ENCODE measurements around the gene ZMYM1.
"Not testable (repeated sequence)": the region's sequence is repeated elsewhere in the genome, so short reads cannot be mapped to it uniquely, and the experiment has no call there.

The ZMYM1 gene

DNA sequence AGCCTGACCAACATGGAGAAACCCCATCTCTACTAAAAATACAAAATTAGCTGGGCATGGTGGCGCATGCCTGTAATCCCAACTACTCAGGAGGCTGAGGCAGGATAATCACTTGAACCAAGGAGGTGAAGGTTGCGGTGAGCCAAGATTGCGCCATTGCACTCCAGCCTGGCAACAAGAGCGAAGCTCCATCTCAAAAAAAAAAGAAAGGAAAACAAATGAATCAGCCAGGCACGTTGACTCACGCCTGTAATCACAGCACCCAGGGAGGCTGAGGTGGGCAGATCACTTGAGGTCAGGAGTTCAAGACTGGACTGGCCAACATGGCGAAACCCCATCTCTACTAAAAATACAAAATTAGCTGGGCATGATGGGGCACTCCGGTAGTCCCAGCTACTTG is 2.8 kb upstream of the ZMYM1 start:
- DNase-seq (ENCODE audit: low read depth) = peak; percentile 87

- DNase-seq (ENCODE audit: low read depth) = no peak
These were observed 1.1 kb downstream of the ZMYM1 start for GRCh38 chr1:35080171-35080854.

DNA sequence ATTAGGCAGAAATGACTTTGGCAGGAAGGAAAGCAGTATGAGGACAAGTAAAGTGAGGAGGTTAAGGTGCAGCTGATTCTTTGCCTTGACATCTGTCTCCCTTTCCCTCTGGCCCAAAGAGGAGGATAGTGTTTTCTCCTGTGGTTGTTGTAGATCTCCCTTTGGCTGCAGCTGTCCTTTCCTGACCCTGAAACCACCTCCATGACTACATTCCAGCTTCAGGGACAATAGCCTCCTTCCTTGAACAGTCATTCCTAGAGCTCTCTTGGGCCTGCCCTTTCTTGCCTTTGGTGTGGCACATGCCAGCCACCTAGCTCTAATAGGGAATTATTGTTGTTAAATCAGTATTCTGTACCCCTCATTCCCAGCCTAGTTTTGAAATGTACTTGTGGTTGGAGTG is 6.2 kb downstream of the ZMYM1 start:
- no peak for DNase-seq (ENCODE audit: low read depth)

- DNase-seq (ENCODE audit: low read depth) = peak; percentile 44
These were observed 18.0 kb downstream of the ZMYM1 start for GRCh38 chr1:35097224-35097623.

GRCh38 chr1:35111106-35111505 is 31.9 kb downstream of the ZMYM1 start:
- peak; percentile 89 for DNase-seq (ENCODE audit: low read depth)

DNA sequence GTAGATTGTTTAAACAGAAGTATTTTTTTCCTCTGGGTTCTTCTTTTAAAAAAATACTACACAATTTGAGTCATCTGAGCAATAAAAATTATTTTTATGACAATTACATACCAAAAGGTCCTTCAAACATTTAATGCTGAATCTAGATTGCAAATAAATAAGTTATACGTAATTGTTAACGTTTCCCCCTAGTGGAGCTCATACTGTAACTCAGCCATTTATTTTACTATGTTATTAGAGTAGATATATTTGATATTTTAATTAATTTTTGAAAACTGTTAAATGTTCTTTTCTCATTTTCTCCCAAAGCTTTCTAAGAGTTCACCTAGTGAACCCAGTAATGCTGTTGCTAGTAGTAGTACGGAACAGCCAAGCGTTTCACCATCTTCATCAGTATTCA is 33.5 kb downstream of the ZMYM1 start:
- DNase-seq (ENCODE audit: low read depth) = peak; percentile 13

DNA sequence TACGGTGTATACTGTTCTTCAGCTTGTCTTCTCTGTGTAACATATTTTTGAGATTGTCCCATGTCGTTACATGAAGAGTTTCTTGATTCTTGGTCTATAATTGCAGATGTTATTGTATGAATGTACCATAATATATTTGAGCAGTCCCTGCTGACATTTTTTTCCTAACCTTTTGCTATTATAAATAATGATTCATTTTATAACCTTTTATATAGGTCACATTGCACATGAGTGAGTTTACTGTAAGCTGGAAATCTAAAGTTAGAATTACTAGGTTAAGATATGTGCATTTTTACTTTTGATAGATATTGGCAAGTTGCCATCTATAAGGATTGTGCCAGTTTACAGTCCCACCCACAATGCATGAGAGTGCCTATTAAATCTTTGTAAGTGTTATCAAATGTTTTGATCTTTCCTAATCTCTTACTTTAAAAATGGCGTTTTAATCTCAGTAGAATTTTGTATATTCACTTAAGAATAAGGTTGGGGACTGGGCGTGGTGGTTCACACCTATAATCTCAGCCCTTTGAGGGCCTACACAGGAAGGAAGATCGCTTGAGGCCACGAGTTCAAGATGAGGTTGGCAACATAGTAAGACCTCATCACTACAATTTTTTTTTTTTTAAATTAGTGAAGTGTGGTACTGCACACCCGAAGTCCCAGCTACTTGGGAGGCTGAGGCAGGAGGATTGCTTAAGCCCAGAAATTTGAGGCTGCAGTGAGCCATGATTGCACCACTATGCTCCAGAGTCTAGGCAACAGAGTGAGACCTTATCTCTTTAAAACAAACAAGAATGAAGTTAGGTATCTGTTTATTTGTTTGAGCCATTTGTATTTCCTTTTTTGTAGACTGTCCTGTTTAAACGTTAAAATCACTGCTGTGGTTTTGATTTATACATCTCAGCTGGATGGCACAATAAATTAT is 36.5 kb downstream of the ZMYM1 start:
- DNase-seq (ENCODE audit: low read depth) = peak; percentile 8

- peak; percentile 26 for DNase-seq (ENCODE audit: low read depth)
These were observed 41.4 kb downstream of the ZMYM1 start for GRCh38 chr1:35120458-35121133.

DNA sequence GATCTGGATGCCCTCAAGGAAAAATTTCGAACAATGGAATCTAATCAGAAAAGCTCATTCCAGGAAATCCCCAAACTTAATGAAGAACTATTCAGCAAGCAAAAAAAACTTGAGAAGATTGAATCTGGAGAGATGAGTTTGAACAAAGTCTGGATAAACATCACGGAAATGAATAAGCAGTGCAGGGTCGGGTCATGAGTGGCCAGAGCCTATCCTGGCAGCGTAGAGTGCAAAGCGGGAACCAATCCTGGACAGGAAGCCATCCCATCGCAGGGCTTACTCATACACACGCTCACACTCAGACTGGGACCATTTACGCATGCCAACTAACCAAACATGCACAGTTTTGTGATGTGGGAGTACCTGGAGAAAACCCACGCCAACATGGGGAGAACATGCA is 43.1 kb downstream of the ZMYM1 start:
- DNase-seq (ENCODE audit: low read depth) = peak; percentile 18

DNA sequence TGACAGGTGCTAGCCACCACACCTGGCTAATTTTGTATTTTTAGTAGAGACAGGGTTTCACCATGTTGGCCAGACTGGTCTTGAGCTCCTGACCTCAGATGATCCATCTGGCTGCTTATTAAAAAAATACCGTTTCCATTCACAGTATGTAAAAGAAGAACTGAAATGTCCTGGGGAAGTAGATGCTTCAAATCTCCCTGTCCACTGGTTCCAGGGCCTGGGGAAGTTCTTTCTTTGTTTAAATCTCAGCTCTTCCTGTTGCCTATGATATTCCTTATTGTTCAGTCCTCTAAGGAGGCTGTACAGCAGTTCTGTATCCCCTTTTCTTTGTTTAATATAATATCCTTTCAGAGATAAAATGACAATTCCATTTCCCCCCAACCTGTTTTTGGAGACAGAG is 47.4 kb downstream of the ZMYM1 start:
- no peak for DNase-seq (ENCODE audit: low read depth)

DNA sequence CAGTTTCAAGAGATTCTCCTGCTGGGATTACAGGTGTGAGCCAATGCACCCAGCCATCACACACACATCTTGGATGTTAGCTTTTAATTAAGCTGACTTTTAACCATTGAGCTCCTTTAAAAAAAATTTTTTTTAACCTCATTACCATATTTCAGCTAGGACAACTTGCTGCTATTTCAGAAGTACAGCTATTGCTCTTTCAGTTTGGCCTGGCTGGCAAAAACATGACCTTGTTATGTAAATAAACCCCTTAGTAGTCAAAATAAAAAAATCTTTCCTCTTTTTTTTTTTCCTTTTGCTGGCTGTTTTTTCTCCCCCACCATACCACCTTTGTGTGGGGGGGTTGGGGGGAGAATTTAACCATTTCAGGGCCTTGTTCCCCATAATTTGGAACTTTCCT is 49.9 kb downstream of the ZMYM1 start:
- DNase-seq (ENCODE audit: low read depth) = no peak

DNA sequence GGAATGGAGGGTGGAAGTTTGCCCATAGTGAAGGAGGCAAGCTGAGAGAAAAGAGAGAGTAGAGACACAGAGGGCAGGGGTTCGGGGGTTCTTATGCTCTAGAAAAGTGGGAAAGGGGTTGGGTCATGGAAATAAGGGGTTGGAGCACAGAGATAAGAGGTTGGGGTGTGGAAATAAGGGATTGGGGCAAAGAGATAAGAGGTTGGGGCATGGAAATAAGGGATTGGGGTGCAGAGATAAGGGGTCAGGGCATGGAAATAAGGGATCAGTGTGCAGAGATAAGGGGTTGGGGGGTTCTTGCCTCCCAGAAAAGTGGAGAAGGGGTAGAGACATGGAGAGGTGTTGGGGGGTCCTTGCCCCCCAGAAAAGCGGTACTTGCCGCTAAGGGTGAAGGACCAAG is 57.6 kb downstream of the ZMYM1 start:
- DNase-seq (ENCODE audit: low read depth) = no peak

- not testable (repeated sequence) for DNase-seq (ENCODE audit: low read depth)
These were observed 58.4 kb downstream of the ZMYM1 start for GRCh38 chr1:35137590-35137989.

GRCh38 chr1:35142294-35142693 is 63.1 kb downstream of the ZMYM1 start:
- not testable (repeated sequence) for DNase-seq (ENCODE audit: low read depth)

GRCh38 chr1:35142728-35143127 is 63.5 kb downstream of the ZMYM1 start:
- not testable (repeated sequence) for DNase-seq (ENCODE audit: low read depth)

DNA sequence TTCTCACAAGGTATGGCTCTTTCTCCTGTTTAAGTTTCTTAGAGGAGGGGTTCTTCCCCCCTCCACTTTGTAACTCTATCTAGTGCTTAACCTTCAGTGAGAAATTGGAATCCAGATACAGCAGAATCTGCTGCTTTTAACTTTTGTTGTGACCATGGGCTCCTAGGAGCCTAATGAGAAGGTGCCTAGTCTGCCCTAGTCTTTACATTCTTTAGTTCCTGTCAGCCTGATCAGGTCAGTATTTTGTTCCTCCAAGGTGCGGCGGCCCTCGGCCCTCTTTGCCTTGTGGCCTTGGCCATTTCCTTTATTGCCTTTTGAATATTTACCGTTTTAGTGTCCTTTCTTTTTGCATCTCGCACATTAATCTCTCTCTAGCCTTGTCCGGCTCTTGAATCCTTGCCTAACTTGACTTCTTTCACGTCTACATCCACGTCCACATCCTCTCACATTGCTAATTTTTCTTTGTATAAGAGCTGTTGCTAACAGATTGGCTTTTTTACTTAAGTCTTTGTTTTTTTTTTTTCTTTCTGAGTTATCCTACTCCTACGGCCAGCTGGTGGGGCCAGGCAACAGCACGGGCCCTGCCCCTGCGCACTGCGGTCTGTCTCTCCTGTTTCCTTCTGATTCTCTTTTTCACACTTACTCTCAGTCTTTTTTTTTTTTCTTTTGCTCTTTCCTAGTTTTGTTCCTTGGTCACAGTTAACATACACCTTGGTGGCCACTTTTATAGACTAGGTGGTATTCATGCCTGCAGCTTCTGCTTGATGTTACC is 64.7 kb downstream of the ZMYM1 start:
- DNase-seq (ENCODE audit: low read depth) = no peak

DNA sequence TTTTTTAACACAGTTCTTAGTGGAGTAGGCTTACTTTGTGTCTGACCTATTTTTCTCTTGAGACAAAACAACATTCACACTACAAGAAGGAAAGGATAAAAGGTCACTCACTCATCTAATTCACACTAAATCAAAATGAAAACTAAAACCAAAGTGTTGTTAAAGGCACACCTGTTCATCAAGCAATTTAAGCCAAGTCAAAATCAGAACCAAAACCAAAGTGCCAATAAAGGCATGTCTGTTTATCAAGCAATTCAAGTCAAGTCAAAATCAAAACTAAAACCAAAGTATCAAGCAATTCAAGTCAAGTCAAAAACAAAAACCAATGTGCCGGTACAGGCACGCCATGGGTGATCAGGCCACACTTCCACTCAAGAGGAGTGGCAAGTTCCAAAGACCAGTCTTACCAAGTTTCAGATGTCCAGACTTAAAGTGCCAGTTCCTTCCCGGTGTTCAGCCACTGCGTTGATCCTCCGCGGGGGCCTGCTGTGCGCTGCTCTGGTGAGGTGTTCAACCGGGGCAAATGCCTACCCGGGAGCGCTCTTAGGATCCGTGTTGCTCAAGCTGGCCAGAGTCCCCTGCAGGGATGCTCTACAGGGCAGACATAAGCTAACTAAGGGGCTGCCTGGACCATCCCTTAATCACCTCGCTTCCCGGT is 66.8 kb downstream of the ZMYM1 start:
- DNase-seq (ENCODE audit: low read depth) = peak; percentile 15

- DNase-seq (ENCODE audit: low read depth) = no peak
These were observed 72.0 kb downstream of the ZMYM1 start for GRCh38 chr1:35151220-35151619.

GRCh38 chr1:35164893-35165292 is 85.7 kb downstream of the ZMYM1 start:
- DNase-seq (ENCODE audit: low read depth) = no peak
